ENCODE results near the gene ADAMTS18.

GRCh38 chr16:77432264-77432663, 2.6 kb downstream of the ADAMTS18 start:
- no peak for TF ChIP-seq CTCF (IDR thresholded peaks at IDR 0.05)
- no peak for TF ChIP-seq POLR2A (IDR thresholded peaks at IDR 0.05)

Data from stomach (tissue), 4 donors.